NCI-H1092 treated with DMSO at 0.1 percent for 48 hours (cell line): ENCODE results near the gene CELF6.
"Not testable (repeated sequence)": the region's sequence is repeated elsewhere in the genome, so short reads cannot be mapped to it uniquely, and the experiment has no call there.

Experiments used
- DNase-seq: peaks from one replicate; lab custom pipeline; 2025; lab: John Stamatoyannopoulos, UW

CELF6 gene

GRCh38 chr15:72315706-72316370 is 4.1 kb downstream of the CELF6 start:
- peak; percentile 7 for DNase-seq

DNA sequence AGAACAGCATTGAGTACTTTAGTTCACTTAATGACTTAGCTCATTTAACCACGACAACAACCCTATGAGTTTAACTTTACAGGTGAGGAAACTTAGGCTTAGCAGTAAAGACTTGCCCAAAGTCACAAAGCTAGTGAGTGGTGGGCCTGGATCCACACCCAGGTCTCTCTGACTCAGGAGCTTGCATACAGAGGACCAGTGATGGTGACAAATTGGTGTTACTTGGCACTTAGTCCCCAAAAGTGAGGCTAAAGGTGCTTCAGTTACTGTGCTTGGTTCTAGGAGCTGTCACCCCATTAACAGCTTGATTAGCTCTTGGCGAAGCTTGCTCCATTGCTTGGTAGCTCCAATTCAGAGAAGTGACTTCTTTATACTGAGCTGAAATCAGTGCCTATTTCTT is 6.1 kb downstream of the CELF6 start:
- DNase-seq: no peak

DNA sequence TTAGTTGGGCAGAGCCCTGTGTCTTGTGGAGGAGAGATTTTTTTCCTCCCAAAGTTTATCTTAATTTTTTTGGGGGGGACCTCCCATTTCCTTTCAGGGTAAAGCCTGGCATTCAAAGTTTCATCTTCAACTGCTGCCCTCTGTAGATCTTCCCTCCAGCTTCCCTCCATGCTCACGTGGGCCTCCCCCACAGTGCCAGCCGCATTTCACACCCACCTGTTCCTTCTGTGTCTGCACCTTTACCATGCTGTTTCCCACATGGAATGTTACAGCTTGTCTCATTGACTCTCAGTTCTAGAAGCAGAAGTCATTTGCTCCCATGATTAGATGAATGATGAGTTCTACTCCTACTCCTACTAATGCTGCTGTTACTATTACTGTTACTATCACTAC is 6.5 kb downstream of the CELF6 start:
- DNase-seq: no peak

GRCh38 chr15:72312605-72313447 is 7.1 kb downstream of the CELF6 start:
- DNase-seq: peak; percentile 17

DNA sequence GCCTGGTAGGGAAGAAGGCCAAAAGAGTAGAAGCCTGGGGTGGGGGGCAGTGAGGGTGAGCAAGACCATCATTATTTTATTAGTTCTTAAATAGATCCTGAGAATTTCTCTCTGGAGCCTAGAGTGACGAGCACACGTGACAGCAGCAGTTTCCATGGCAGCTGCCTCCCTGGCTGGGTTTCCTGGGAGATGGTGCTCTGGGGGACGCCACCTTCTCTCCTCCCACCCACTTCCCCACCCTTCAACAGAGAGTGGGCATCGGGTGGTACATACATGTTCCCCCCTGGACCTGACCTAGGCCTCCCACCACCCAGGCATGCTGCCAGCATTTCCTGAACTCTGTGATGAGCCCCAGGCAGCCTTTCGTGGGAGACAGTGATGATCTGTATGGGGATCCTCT is 12.9 kb downstream of the CELF6 start:
- no peak for DNase-seq

DNA sequence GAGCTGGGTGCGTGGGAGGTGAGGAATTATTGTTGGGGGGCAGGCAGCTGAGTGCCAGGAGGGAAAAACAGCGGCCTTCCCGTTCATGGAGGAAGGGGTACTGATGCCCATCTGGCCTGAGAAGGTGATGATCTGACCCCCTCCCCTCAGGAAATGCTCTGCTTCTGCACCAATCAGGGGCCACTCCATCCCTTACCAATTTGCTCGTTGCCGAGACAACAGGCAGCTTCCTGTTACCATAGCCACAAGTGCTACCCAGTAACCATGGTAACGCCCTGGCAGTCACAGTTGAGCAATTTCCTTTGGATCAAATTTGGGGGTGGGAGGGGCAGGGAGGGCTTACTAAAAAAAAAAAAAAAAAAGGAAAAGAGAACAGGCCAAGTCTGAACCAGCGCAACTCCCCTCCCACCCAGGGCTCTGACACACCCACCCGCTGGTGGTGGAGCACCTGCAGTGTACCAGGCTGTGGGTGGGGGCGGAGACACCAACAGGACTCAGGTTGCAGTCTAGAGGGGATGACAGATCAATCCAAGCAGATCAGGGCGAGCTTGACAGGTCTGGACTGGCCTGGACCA is 13.7 kb downstream of the CELF6 start:
- no peak for DNase-seq

- DNase-seq: no peak
Measured at GRCh38 chr15:72304596-72304995, 15.4 kb downstream of the CELF6 start.

GRCh38 chr15:72302955-72303354 is 17.0 kb downstream of the CELF6 start:
- no peak for DNase-seq

- DNase-seq: no peak
Measured at GRCh38 chr15:72289597-72290325, 30.2 kb downstream of the CELF6 start.

GRCh38 chr15:72288796-72289596 is 31.0 kb downstream of the CELF6 start:
- no peak for DNase-seq

DNA sequence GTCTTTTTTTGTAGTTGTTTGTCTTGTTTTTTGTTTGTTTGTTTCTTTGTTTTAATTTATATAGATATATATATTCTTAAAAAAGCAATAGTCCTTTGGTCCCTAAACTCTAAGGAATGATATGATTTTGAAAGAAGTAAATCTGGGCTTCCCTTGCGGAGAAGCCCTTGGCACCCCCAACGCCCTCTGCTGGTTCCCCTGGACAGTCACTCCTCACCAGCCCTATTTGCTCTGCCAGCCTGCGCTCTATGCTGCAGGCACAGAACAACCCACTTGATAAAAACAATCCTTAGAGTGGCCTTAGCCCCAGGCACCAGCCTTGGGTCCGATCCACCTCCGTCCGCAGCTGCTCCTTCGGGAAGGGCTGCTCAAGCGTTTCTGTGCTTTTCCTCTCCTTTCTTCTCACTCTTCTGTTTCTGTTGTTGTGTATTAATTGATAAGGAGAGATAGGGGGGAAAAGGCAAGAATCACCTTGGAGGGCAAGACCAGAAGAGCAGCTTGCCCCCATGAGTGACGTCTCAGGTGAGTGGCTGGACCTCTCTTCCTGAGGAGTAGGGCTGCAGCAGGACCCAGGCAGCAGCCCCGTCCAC is 33.9 kb downstream of the CELF6 start:
- DNase-seq: peak; percentile 1

DNA sequence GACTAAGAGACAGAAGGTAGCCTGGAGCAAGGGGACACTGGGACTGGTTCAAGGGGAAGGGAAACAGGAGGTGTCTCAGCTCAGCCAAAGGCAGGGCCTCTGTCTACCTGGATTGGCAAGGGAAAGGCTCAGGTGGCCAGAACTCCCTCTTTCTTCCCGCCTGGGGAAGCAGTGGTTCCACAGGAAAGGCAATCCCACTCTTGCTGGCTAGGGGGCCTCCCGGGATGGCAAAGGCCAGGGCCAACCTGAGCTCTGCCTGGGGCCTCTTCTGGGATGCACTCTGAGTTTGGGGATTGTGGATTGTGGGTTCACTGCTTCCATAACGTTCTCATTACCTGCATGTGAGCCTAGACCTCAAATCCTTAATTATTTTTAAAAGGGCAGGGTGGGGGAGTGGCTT is 34.6 kb downstream of the CELF6 start:
- DNase-seq: no peak

GRCh38 chr15:72284781-72285180 is 35.2 kb downstream of the CELF6 start:
- DNase-seq: no peak

DNA sequence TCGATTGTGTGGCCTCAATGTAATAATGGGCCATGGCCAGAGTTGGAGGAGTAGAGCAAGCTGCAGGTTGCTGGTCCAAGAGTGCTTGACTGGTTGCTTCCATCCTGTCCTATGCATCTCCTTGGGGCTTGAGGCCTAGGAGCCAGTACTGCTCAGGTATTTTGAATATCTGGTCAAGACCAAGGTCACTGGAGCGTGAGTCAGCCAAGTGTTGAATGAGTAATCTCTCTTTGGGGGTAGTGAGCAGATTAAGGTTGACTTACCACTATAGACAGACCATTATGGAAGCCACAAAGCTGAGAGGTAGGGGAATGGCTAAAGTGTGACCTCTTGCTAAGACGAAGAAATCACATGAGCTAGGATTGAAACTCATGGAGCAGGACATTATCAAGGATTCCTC is 38.2 kb downstream of the CELF6 start:
- no peak for DNase-seq

DNA sequence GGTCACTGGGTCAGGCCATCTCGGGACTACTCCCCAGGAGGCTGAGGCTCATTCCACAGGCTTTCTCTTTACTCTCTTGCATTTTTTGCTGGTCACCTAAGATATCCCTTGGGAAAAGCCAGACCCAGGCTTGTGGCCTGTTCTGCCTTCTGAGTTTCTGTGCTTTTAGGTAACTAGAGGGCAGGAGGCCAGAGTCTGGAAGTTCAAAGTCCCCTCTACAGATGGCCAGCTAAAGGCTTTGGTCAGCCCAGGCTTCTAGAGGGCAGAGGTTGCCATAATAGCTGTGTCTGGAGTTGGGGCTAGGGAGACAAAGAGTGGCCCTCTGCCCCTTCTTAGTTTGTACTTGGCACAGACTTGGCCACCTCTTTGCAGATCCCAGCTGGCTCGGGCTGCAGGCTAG is 39.2 kb downstream of the CELF6 start:
- no peak for DNase-seq

DNA sequence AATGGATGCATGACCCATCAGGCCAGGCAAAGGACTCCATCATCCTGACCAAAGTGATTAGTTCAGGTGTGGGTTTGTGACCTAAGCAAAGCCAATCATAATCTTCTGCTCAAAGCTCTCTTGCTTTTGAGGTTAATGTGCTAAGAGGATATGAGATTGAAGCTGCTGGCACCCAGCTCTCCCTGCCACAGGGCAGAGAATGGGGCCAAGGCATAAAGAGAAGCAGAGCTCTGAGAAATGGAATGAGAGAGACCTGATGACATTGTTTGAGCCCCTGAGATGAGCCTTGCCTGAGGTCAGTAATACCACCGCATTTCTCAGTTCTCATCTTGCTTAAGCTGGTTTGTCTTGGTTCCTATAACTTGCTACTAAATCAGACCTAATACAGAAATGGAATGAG is 41.2 kb downstream of the CELF6 start:
- no peak for DNase-seq

- DNase-seq: no peak
Measured at GRCh38 chr15:72276326-72276700, 43.6 kb downstream of the CELF6 start.

- DNase-seq: not testable (repeated sequence)
Measured at GRCh38 chr15:72275635-72276325, 44.2 kb downstream of the CELF6 start.

GRCh38 chr15:72272997-72273352 is 47.0 kb downstream of the CELF6 start:
- no peak for DNase-seq

DNA sequence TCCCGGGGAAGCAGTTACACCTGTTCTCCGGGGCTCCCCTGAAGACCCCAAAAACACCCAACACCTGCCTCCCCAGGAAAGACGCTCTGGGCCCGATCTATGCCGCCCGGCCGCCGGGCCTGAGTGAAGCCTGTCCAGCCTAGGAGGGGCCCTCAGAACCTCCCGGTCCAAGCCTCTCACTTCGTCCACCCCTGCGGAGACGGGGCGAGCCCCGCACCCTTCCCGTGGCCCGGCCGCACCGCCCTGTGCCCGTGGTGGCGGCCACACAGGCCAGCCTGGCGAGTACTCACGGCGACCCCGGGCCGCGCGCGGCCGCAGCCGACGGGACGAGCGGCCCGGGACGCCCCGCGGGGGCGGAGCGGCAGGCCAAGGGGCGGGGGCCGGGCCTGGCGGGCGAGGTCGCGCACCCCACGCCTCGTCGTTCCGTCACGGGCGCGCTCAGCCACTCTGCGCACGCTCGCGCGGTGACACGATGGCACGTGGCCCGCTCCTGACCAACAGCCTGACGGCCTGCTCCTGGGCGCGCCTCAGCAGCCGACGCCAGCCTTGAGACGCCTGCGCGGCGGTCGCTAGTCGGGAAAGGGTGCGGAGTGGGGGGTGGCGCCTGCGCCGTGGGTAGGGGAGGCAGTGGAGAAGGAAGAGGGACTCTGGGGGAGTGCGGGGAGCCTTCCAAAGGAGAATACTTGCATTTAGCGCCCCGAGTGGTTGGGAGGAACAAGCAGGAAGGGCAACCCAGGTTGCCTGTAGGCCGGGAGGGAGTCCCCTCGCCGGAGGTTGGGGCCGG is 47.6 kb downstream of the CELF6 start, which contains the start of gene PARP6:
Gene PARP6 (minus strand): TSS at position 342 of the 784 bp plus-strand sequence. CDS start 5,077 bp downstream, outside the sequence.
- DNase-seq: peak; percentile 91
